ENCODE results near the gene NTHL1.
"Not testable (repeated sequence)": the region's sequence is repeated elsewhere in the genome, so short reads cannot be mapped to it uniquely, and the experiment has no call there.

NTHL1 gene

DNA sequence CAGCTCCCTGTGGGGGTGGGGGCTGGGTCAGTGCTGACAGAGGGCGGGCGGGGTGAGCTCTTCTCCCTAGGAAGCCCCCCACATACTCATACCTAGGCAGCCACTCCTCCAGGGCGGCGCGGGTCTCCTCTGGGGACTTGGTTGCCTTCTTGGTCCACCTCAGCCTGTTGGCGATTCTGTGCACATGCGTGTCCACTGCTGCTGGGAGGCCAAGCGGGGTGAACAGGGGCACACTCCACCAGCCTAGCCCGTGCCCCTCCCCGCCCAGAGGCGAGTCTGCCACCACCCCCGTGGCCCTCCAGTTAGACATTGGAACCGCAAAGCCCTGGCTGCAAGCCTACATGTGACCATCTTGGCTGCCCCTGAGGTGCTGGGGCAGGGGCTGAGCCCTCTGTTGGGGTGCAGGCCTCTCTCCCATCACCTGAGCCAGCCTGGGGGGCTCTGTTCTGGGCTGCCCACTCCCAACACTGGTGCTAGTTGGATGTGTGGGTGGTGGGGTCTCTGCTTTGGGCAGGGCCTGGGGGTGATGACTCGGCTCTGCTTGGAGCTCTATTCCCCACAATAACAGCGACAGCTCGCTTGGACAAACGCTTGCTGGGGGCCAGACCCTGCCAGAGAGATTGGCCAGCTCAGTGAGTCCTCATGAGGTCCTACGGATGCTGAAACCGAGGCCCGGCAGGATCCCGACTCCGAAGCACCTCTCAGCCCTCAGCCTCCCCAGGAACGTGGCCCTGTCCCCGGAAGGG lies 7.4 kb downstream of the NTHL1 start:
- DNase-seq = no peak

DNA sequence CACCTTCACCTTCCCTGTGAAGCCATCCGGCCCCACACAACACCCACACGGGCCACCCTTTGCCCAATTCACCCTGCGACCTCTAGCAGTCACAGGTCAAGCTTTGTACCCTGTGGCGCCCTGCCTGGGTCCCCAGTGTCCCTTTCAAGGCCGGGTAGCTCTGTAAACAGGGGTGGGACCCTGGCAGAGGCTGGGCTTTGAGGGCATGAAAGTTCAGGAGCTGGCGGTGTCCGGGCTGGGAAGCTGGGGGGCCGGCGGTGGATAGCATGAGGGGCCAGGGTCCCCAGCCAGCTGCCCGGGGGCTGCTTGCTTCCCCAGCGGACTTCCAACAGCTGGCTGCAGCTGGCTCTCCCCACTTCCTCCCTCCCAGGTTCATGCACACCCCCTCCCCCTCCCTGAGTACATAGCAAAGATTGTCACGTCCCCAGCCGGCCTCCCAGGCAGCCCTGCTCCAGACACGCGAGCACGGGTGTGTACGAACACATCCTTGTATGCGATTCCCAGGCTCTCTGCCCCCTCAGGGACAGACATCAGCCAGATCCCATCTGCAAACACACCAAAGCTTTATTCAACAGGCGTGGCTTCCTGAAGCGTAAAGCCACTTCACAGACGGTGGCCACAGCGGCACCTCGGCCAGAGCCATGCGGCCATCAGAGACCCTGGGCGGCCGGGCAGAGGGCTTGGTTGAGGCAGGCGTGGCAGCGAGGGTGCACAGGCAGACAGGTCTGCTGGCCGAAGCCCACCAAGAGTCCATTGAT lies 8.2 kb downstream of the NTHL1 start:
- no peak for DNase-seq

DNA sequence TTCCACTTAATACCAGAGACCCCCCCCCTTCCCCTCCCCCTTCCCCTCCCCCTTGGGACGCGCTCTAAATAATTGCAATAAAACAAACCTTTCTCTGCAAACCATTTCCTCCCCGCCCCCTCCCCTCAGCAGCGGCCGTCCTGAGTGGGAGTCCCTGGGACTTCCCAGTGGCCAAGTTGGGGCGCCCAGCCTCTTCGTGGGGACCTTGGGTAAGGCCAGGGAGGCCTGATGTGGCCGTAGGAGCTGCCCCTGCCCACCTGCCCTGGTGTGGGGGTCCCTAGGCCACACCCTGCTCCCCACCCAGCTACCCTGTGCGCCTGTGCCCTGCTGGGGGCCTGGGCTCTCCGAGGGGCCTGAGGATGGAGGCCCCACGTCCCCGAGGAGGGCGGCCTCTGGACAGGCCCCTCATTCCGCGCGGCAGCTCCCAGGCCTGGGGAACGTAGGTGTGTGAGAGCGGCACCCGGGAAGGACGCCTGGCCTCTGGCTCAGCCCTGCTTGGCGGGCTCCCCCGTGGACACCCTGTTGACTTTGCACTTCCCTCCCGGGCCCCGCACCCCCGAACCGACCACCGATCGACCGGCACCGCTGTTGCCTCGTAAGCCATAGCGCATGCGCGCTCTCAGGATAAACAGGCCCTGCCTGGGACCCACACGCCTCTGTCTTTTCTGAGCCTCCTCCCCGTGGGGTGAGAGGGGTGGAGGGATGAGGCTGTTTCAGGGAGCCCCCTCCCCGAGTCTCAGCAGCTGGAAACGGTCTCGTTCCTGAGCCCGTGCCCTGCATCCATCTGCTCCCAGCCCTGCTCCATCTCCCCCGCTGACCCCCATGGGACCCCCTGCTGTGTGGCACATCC lies 9.0 kb downstream of the NTHL1 start:
- no peak for DNase-seq

DNA sequence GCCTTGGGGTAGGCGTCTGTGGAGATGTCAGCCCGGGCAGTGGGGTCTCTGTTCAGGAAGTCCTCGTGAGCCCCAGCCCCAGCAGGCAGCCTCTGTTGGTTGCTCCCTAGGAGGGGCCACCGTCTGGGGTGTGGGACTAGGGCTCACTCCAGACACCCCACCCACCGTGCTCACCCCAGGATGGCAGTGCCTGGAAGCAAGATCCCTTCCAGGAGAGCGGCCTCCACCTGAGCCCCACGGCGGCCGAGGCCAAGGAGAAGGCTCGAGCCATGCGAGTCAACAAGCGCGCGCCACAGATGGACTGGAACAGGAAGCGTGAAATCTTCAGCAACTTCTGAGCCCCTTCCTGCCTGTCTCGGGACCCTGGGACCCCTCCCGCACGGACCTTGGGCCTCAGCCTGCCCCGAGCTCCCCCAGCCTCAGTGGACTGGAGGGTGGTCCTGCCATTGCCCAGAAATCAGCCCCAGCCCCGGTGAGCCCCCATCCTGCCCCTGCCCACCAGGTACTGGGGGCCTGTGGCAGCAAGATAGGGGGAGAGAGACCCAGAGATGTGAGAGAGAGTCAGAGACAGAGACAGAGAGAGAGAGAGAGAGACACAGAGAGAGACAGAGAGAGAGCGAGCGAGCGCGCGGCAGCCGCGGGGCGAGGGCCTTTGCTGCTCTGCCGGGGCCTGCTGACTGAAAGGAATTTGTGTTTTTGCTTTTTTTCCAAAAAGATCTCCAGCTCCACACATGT lies 9.8 kb downstream of the NTHL1 start:
- DNase-seq = no peak

DNA sequence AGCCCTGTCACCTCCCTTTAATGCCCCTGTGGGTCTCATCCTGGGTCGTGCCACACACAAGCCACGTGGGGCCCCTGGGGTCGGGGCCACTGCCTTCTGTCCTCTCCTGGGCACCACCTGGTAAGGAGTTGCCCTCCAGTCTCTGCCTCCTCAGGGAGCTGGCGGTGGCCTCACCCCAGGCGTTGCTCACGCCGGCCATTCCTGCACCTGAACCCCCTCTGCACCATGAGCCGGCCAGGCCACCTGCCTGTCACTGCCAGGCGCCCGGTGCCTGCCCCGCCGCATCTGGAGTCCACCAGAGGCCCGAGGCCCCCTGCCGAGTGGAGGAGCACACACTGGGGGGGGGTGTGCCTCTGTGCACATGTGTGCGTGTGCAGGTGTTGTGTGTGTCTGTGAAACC lies 10.5 kb downstream of the NTHL1 start:
- no peak for DNase-seq

DNA sequence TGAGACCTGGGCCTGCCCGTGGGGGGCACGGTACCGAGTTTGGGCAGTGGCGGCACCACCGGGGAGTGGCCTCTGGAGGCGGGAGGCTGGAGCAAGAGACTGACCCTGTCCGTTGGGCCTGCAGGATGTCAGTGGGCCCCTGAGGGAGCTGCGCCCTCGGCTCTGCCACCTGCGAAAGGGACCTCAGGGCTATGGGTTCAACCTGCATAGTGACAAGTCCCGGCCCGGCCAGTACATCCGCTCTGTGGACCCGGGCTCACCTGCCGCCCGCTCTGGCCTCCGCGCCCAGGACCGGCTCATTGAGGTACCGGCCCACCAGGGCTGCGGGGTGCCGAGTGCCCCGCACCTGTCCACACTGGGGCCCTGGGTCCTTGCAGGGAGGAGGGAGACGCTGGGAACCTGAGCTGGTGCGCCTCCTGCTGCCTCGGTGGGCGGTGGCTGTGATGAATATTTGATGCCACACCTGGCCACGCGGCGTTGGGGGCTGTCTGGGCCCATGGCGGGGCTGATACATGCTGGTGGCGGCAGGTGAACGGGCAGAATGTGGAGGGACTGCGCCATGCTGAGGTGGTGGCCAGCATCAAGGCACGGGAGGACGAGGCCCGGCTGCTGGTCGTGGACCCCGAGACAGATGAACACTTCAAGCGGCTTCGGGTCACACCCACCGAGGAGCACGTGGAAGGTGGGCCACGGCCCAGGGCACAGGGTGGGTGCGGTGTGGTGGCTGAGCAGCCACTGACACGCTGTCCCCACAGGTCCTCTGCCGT lies 11.3 kb downstream of the NTHL1 start:
- no peak for DNase-seq

DNA sequence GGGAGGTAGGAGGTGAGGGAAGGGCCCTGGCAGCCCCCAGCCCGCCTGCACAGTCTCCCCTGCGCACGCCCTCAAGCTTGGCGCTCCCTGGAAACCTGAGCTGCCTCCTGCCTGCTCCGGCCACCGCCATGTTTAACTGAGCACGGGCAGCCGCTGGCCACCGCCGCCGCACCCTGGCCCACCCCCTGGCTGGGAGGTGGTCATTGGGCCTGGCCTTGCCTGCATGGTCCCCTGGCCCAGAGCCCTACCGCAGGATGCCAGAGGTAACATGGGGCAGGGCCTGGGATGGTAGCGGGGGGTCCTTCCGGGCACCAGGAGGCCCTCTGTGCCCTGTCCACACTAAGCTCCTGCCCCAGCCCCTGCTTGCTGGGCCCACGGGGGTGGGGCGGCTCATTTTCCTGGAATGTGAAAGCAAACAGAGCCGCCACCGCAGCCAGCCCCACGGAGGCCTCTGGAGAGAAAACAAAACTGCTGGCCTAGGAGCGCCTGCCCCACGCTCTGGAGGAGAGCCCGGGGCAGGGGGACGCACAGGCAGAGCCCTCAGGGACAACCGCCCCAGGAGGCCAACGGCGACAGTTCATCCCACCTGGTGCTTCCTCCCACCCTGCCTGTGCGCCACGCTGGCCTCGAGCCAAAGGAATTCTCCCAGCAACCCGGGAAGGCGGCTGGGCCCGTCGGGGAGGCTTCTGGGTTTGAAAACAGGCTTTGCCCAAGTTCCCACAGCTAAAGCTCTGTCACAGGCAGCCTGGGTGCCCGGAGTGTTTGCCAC lies 12.0 kb downstream of the NTHL1 start:
- no peak for DNase-seq

DNA sequence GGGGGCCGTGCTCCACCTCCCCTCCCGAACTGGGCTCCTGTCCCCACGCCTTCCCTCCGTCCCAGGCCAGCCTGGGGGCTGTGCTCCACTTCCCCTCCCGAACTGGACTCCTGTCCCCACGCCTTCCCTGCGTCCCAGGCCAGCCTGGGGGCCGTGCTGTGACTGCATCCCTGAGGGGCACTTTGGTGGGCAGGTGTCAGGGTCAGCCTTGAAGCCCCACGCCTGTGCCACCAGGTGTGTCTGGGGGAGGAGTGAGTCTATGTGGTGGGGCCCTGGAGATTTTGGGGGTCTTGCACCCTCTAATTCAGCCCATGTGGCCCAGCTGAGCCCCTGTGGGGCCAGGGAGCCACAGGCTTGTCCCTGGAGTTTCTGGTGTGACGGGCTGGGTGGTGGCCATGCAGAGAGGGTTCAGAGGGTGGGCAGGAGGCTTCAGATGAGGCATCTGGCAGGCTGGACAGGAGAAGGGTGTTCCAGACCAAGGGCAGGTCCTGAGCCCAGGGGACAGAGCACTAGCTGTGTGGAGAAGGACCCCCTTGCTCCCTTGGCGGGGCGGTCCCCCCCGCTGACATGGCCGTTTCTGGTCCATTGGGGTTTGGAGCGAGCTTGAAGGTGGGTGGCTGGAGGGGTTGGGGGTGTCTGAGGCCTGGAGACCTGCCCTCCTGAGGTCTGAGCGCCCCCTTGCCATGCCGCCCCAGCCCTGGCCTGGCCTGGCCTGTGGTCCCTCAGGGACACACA lies 12.8 kb downstream of the NTHL1 start:
- DNase-seq = no peak

DNA sequence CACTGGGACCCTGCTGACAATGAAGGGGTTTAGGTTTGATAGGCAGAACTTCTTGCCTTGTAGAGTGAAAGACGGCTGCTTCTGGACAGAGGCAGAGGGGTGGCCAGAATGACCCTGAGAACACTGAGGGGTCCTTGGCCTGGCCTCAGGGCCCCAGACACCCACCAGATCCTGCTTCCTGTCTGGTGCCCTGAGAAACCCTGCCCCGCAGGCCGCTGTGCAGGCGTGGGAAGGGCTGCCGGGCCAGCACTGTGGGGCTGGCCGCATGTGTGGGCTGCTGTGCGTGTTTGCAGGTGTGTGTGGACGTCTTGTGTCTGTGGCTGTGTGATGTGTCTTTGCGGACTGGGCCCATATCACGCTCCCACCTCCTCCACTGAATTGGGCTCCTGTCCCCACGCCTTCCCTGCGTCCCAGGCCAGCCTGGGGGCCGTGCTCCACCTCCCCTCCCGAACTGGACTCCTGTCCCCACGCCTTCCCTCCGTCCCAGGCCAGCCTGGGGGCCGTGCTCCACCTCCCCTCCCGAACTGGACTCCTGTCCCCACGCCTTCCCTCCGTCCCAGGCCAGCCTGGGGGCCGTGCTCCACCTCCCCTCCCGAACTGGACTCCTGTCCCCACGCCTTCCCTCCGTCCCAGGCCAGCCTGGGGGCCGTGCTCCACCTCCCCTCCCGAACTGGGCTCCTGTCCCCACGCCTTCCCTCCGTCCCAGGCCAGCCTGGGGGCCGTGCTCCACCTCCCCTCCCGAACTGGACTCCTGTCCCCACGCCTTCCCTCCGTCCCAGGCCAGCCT lies 13.5 kb downstream of the NTHL1 start:
- not testable (repeated sequence) for DNase-seq

DNA sequence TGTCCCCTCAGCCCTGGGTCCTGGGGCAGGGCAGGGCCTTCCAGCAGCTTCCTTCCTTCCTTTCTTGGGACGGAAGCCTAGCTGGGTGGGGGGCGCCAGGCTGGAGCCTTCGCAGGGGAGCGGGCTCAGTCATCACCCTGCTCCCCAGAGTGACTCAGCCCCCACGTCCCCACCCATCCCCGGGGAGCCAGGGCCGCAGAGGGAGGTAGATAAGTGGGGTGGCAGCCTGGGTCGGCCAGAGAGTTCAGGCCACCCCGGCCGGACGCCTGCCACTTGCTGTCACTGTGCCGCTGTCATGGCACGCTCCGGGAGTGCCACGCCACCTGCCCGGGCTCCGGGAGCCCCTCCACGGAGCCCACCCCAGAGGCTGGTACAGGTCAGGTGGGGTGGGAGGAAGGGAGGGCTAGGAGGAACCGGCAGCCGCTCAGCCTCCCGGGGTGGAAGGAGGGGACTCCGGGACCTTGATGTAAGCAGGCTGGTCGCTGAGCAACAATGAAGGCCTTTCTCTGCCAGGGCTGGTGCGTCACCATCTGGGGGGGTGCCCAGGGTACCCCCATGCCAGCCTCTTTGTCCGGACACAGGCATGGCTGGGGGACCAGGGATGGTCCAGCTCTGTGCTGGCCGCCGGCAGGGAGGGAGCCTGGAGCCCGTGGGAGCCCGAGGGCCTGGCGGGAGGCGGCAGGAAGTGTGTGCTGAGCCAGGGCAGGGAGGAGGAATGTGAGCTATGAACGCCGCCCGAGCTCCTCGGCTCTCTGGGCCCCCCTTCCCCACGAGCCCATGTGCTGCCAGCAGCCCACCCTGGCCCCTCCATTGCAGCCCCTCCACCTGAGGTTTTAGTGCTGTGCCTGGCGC lies 14.4 kb downstream of the NTHL1 start:
- DNase-seq = no peak

DNA sequence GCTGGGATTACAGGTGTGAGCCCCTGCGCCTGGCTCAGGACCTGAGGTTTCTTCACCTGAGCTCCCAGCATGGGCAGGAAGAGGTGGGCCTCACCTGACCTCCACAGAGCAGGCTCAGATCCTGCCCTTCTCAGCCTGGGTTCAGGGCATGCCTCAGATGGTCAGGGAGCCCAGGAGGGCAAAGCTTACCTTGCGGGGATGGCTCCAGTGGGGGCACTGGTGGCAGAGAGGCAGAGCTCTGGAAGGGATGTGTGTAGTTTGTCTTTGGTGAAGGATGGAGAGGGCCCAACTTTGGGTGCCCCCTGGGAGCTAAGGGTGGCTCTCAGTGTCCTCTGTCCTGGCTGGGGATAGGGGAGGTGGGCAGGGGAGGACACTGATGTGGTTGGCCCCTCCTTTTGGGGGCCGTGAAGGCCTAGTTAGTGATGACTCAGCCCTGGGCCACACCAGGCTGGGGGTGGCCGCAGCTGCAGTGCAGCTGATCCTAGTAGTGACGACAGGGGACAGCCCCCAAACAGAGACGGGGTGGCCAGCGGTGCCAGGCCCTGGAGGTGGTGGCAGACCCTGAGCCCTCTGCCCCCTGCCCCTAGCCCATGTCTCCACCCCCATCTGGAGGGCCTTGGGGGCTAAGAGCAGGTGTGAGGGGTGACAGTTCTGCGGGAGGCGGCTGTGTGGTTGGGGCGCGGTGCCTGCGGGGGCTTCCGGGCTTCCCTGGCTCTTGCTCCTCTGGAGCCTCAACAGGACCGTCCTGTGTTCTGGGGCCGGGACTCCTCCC lies 15.2 kb downstream of the NTHL1 start:
- no peak for DNase-seq

DNA sequence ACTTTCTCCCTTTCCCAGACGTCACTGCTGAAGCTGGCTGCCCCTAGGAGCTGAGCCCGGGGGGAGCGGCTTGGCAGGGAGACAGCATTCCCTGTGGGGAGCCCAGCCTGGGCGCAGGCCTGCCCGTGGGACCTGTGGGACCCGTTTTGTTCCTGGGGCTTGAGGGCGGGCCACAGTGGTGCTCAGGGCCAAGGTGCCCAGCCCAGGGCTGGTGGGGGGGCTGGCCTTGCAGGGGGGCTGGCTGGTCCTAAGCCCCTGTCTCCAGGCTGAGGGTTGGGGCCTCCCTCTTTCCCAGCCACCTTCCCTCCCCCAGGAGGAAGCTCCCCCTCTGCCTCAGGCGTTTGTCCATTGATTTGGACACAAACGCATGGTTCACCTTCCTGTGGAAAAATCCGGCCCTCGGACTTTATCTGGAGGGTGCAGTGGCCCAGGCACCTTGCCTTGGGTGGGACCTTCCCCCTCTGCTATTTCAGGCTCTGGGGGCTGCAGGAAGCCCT lies 16.5 kb downstream of the NTHL1 start:
- DNase-seq = no peak

DNA sequence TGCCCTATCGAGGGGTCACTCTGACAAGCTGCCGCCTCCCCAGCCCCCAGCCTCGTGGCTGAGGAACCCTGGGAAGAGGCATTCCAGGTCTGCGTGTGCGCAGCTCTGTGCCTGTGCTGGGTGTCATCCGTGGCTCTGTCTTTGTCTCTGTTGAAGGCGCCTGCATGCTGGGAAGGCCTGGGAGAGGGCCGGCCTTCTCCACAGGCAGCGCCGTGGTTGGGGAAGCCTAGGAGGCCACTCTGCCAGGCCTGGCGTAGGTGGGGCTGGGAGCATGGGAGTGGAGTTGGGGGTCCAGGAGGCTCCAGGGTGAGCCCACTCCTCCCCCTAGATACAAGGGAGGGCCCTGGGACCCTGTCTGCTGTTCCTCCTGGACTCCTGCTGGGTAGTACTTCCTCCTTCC lies 17.6 kb downstream of the NTHL1 start:
- no peak for DNase-seq

DNA sequence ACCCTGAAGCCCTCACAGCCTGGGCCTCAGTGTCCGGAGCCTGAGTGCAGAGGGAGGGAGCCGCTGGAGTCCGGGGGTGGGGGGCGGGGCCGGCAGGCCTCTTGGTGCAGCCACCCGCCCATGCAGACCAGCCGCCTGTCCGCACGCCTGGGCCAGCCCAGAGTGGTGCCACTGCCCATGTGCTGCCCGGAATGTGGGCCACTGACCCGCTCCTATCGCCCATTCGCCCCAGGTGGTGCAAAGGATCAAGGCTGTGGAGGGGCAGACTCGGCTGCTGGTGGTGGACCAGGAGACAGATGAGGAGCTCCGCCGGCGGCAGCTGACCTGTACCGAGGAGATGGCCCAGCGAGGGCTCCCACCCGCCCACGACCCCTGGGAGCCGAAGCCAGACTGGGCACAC lies 18.3 kb downstream of the NTHL1 start:
- DNase-seq = no peak

DNA sequence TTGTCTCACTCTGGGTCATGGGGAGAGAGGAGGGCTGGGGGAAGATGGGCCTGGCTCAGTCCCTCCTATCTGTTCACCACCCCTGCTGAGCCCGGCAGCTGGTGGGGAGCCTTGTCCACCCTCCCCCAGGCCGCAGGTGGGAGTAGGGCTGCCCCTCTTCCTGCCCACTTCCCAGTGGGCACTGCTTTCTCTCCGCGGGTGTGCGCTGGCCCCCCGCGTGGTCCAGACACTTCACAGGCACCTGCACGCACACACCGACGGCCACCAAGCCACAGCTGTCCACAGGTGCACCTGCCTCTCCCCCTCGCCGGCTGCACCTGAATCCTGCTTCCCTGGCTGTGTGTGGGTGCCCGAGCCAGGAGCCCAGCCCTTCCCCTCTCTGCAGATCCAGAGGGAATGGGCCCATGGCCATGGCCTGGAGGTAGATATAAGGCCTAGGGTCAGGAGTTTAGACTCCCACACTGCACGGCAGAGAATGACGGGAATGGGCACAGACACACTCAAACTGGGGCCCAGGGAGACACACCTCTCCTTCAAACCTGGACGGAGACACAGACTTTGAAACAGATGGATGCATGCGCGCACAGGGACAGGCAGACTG lies 18.9 kb downstream of the NTHL1 start:
- no peak for DNase-seq

DNA sequence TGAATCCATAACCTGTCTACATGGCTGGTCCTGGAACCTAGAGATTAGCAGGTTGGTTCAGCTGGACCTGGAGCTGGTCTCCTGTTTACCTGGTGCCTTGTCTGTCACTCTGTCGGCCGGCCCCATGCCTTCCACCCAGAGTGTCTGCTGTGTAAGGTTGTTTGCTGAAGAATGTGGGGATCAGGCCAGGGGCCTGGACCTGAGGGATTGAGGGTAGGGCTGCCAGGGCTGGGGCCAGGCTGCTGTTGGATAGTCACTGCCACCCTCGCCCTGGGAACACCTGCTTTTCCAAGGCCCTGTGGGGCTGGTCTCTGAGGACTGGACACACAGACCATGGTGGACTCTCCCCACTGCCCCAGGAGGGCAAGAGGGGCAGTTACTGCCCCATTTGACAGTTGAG lies 19.5 kb downstream of the NTHL1 start:
- DNase-seq = no peak
